CD4-positive, alpha-beta T cell (primary cell): ENCODE results near the gene PELI2. TPM values are rescaled to one million over a fixed set of nuclear protein-coding genes. Genes with fewer than 3 reads are reported as not detected.

Source experiments
- ATAC-seq: fragments of 200-7000 bp; cut with Tn5 transposase; one replicate; pipeline ENCODE4 v1.10.0; 2022; ENCODE audit warnings: mild to moderate bottlenecking; ENCODE audit not compliant: poor library complexity
- CTCF ChIA-PET: fragments of 350-600 bp; sonication (Branson Sonifier 250); formaldehyde crosslinking; loops from one replicate; lab custom pipeline; 2021; ENCODE audit warnings: antibody characterized with exemption, inconsistent platforms; lab: Charles Lee
- POLR2A ChIA-PET: fragments of 350-600 bp; sonication (Branson Sonifier 250); formaldehyde crosslinking; loops from one replicate; lab custom pipeline; 2021; ENCODE audit warnings: antibody characterized with exemption, inconsistent platforms; lab: Charles Lee
- DNase-seq, 14 experiments: peaks; one replicate each; pipeline ENCODE4 v3.0.0-alpha.2; 2013 to 2020; ENCODE audit warnings: mixed read lengths in 2 of 14
- H3K27ac ChIP-seq, 2 donors: one replicate each; pipeline versions ENCODE4 v1.5.1 to v1.7.0; 2013; ENCODE audit warnings: low read length in 2 of 2, low read depth in 1 of 2, mild to moderate bottlenecking in 1 of 2
- H3K27me3 ChIP-seq, 2 experiments: 1 replicate in 1 of 2; 2 replicates in 1 of 2; pipeline versions ENCODE4 v1.6.1 to v1.7.0; 2013; ENCODE audit warnings: low read length in 2 of 2, control low read depth in 1 of 2, mild to moderate bottlenecking in 1 of 2, moderate library complexity in 1 of 2; ENCODE audit not compliant: insufficient read depth in 2 of 2, control insufficient read depth in 1 of 2
- H3K36me3 ChIP-seq: one replicate; pipeline ENCODE4 v1.6.1; 2013; ENCODE audit warnings: low read length, control low read depth; ENCODE audit not compliant: insufficient read depth
- H3K4me1 ChIP-seq: one replicate; pipeline ENCODE4 v1.6.1; 2013; ENCODE audit warnings: low read length, control low read depth; ENCODE audit not compliant: insufficient read depth
- H3K4me3 ChIP-seq: one replicate; pipeline ENCODE4 v1.5.1; 2013; ENCODE audit warnings: mild to moderate bottlenecking, low read length, moderate library complexity
- H3K9me3 ChIP-seq, 2 experiments: 1 replicate in 1 of 2; 2 replicates in 1 of 2; pipeline versions ENCODE4 v1.6.1 to v1.7.0; 2013; ENCODE audit warnings: low read length in 2 of 2, mild to moderate bottlenecking in 2 of 2, control low read depth in 1 of 2, moderate library complexity in 1 of 2; ENCODE audit not compliant: control insufficient read depth in 1 of 2, insufficient read depth in 1 of 2
- H3K27ac Mint-ChIP-seq: one replicate; pipeline ENCODE4 v1.8.0; 2020; ENCODE audit warnings: mixed read lengths
- H3K27me3 Mint-ChIP-seq: one replicate; pipeline ENCODE4 v1.8.0; 2021; ENCODE audit warnings: mixed read lengths
- H3K36me3 Mint-ChIP-seq: one replicate; pipeline ENCODE4 v1.8.0; 2021; ENCODE audit warnings: low read depth, mixed read lengths
- H3K4me1 Mint-ChIP-seq: one replicate; pipeline ENCODE4 v1.8.0; 2021; ENCODE audit warnings: low read depth, mixed read lengths
- H3K4me3 Mint-ChIP-seq: one replicate; pipeline ENCODE4 v1.8.0; 2020; ENCODE audit warnings: mild to moderate bottlenecking, mixed read lengths
- H3K9me3 Mint-ChIP-seq: one replicate; pipeline ENCODE4 v1.8.0; 2020; ENCODE audit warnings: mixed read lengths
- intact Hi-C, 2 experiments: fragments of 100-400 bp; cut with DNase I in 1 of 2; cut with micrococcal nuclease in 1 of 2; formaldehyde crosslinking; loops; one replicate each; pipeline versions ENCODE4 v1.15.1 to v1.9.0; 2023 to 2025; cut with DNase I, micrococcal nuclease
- total RNA-seq, 174 experiments: library from RNA in 2 of 174; stranded (reverse) in 2 of 174; gene quantifications; one replicate each; pipeline ENCODE4 v1.2.3 and lab custom pipeline; 2021 to 2026
- TF ChIP-seq, protein P1 (sequence below): fragments of 200-600 bp; IDR thresholded peaks from one replicate; pipeline ENCODE4 v1.8.0; 2022; ENCODE audit warnings: antibody characterized with exemption, mild to moderate bottlenecking

The PELI2 gene
- total RNA-seq, 2 experiments from 2014 or later, result 12.2 to 15.9 TPM

DNA sequence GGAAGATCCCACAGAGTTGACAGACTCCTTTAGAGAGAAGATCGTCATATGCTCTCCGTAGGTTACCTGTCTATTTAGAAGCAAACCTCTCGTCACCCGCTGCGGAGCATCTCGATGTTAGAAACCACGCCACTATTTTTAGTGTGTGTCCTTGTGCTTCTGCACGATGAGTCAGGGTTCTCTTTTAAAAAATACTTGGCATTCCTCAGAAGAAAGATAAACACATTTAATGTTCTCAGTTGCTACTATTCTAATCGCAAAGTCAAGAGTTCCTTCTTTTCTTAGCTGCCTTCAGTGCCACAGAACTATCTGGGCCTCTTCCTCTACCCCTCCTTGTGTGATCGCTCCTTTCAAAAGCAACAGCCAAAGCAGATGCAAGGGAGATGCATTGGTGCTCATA is 192.4 kb downstream of the PELI2 start:
- Mint-ChIP-seq H3K27ac (no peak overlapping the region), H3K4me3 (no peak overlapping the region), H3K36me3 (no peaks in the 10 kb centered on the region), H3K4me1 (no peaks in the 10 kb centered on the region), H3K9me3 (peaks cover 2% of the 10 kb centered on the region), H3K27me3 (no peaks in the 10 kb centered on the region)
- H3K4me3 ChIP-seq, result no peak overlapping the region
- no peaks in the 10 kb centered on the region for H3K36me3 ChIP-seq
- TF ChIP-seq, protein P1, sequence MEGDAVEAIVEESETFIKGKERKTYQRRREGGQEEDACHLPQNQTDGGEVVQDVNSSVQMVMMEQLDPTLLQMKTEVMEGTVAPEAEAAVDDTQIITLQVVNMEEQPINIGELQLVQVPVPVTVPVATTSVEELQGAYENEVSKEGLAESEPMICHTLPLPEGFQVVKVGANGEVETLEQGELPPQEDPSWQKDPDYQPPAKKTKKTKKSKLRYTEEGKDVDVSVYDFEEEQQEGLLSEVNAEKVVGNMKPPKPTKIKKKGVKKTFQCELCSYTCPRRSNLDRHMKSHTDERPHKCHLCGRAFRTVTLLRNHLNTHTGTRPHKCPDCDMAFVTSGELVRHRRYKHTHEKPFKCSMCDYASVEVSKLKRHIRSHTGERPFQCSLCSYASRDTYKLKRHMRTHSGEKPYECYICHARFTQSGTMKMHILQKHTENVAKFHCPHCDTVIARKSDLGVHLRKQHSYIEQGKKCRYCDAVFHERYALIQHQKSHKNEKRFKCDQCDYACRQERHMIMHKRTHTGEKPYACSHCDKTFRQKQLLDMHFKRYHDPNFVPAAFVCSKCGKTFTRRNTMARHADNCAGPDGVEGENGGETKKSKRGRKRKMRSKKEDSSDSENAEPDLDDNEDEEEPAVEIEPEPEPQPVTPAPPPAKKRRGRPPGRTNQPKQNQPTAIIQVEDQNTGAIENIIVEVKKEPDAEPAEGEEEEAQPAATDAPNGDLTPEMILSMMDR, result no peak
- H3K27me3 ChIP-seq, result no peaks in the 10 kb centered on the region
- ChIA-PET POLR2A (no interaction called here), CTCF (no interaction called here)
- intact Hi-C loops, result no loop called here
- no peaks in the 10 kb centered on the region for H3K4me1 ChIP-seq
- ATAC-seq (no peak), DNase-seq (no peak)
- no peaks in the 10 kb centered on the region for H3K9me3 ChIP-seq
- no peak overlapping the region for H3K27ac ChIP-seq

DNA sequence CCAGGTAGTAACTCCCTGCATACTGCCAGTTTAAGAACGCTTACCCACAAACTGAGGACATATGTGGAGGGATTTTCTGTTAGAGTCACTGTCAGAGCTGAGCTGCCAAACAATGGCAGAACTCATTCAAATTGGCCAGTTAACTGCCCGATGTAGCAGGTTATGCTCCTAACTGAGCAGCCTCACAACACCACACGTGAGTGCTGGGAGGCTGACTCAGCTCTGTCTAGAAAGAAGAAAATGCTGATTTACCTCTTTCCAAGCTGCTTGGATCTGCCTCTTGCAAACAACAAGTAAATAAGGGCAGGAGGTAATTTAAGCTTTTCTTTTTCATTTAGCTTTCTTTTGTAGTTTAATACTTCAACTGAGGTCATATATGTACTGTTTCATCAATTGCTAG is 195.6 kb downstream of the PELI2 start:
- Mint-ChIP-seq H3K27me3 (no peaks in the 10 kb centered on the region), H3K36me3 (no peaks in the 10 kb centered on the region), H3K27ac (no peak overlapping the region), H3K9me3 (peaks cover 2% of the 10 kb centered on the region), H3K4me3 (no peak overlapping the region), H3K4me1 (no peaks in the 10 kb centered on the region)
- no peak overlapping the region for H3K27ac ChIP-seq
- ATAC-seq, result no peak
- no peaks in the 10 kb centered on the region for H3K9me3 ChIP-seq
- ChIA-PET POLR2A (no interaction called here), CTCF (no interaction called here)
- TF ChIP-seq, protein P1, result no peak
- no peak for DNase-seq
- no peaks in the 10 kb centered on the region for H3K36me3 ChIP-seq
- intact Hi-C loops, result no loop called here
- no peaks in the 10 kb centered on the region for H3K4me1 ChIP-seq
- H3K27me3 ChIP-seq, result no peaks in the 10 kb centered on the region
- no peak overlapping the region for H3K4me3 ChIP-seq

DNA sequence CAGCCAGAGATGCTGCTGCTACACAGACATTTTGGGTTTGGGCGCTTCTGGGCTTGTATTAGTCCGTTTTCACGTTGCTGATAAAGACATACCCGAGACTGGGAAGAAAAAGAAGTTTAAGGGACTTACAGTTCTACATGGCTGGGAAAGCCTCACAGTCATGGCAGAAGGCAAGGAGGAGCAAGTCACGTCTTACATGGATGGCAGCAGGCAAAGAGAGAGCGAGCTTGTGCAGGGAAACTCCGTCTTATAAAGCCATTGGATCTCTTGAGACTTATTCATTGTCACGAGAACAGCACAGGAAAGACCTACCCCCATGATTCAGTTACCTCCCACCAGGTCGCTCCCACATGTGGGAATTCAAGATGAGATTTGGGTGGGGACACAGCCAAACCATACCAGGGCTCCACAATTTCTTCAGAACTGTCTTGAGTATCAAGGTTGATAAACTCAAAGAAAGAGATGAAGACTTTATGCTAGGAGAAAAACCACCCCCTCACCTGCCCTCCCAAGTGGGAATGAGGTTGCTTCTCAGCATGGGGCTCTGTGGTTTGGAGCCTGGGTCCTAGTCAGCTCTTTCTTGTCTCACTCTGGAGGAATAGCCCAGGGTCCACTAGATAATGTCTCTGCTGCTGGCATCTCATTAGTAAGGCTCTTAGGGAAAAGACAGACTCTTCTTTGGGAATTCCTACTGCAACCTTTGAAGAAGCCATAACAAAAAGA is 200.3 kb downstream of the PELI2 start:
- no peaks in the 10 kb centered on the region for H3K9me3 ChIP-seq
- H3K27me3 ChIP-seq, result no peaks in the 10 kb centered on the region
- H3K9me3 Mint-ChIP-seq, result peaks cover 2% of the 10 kb centered on the region
- H3K4me3 Mint-ChIP-seq, result no peak overlapping the region
- CTCF ChIA-PET, result no interaction called here
- no peak overlapping the region for H3K4me3 ChIP-seq
- intact Hi-C loops, result no loop called here
- no peaks in the 10 kb centered on the region for H3K4me1 Mint-ChIP-seq
- no peaks in the 10 kb centered on the region for H3K36me3 ChIP-seq
- no peak overlapping the region for H3K27ac Mint-ChIP-seq
- no peaks in the 10 kb centered on the region for H3K4me1 ChIP-seq
- no peak for ATAC-seq
- H3K27me3 Mint-ChIP-seq, result no peaks in the 10 kb centered on the region
- TF ChIP-seq, protein P1, result no peak
- DNase-seq, result no peak
- H3K27ac ChIP-seq, result no peak overlapping the region
- H3K36me3 Mint-ChIP-seq, result no peaks in the 10 kb centered on the region
- POLR2A ChIA-PET, result no interaction called here
